Measurements from ENCODE around the gene MPO. TPM values are rescaled to one million over a fixed set of nuclear protein-coding genes. Genes with fewer than 3 reads are reported as not detected.

MPO gene
- total and polyA plus RNA-seq, 8 donors: 0.03 to 7.7 (median 0.46) TPM; not detected in 5

DNA sequence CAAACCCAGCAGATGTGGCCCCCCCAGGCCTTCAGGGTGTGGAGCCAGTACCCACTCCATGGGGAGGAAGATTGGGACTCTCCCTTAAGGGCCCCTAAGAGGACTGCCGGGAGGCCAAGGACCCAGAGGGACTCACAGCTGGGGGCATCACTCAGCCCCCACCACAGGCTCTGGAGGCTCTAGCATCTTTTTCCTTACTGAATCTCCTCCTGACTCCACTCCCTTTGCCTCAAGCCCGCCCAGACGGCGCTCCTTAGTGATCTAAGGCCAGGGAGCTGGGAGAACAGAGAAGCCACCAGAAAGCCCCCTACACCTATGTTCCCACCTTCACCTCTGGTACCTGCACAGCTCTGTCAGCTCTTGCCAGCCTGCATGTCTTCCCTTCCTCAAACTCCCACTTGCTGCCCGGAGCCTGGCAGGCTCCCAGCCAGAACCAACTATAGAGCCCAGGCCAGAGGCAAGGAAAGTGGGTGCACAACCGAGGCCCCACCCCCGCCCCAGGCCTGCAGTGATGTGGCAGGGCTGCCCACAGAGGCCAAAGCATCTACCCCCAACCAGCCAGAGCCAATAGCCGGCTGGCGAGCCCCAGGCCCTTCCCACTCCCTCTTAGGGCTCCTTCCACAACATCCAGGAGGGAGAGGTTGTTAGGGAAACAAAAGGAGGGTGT, 22.3 kb upstream of the MPO start:
- H3K4me1 ChIP-seq: peaks cover 0 to 8% (median 0%) of the 10 kb centered on the region in 4 donors
- WGBS, 5 donors: 85 to 92% (median 88%) methylated on average over 7 to 9 of the region's 9 CpGs
- peaks cover 0 to 21% (median 6%) of the 10 kb centered on the region in 4 donors for H3K36me3 ChIP-seq
- no peak overlapping the region for H3K4me3 ChIP-seq
- no peak overlapping the region for H3K27ac ChIP-seq
- peaks cover 0 to 4% (median 0%) of the 10 kb centered on the region in 4 donors for H3K9me3 ChIP-seq
- H3K27me3 ChIP-seq: no peaks in the 10 kb centered on the region
- peak in 1 of 2 donors; percentile 14 for DNase-seq
- intact Hi-C loops (cut with DNase I; ENCODE audit: low total_unique reads): no loop called here
- no peak for TF ChIP-seq POLR2AphosphoS5 (IDR thresholded peaks at IDR 0.05)

DNA sequence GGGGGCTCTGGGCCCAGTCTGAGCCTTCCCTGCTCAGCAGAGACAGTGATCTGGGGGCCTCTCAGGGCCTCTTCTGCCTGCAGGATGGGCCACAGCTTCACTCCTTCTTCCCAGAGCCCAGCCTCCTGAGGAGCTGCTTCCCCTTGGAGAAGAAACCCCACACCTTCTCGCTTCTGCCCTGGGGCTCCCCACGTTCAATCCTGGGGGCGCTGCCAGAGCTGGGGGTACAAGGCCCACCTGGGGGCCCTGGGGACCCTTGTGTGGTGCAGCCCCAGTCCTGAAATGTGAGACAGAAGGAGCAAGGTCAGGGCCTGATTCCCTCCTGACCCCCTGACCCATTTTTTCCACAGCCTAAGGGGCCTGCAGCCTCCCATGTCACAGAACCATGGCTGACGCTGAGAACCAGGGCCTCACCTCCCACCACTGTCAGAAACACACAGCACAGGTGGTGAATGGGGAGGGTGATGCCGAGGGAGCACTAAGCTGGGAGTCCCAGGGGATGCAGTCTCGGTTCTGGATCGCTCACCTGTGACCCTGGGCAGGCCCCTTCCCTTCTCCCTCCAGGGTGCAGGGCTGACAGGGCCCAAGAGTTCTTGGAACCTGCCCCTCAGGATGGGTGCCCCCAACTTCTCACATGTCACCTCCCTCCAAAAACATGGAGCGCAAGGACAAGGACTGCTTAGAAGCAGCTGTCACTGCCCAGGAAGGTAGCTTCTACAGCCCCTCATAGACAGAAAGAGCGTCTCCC, 21.6 kb upstream of the MPO start:
- intact Hi-C loops (cut with DNase I; ENCODE audit: low total_unique reads): no loop called here
- peaks cover 0 to 8% (median 0%) of the 10 kb centered on the region in 4 donors for H3K4me1 ChIP-seq
- no peak for TF ChIP-seq EP300 (IDR thresholded peaks at IDR 0.05)
- TF ChIP-seq, protein P1, sequence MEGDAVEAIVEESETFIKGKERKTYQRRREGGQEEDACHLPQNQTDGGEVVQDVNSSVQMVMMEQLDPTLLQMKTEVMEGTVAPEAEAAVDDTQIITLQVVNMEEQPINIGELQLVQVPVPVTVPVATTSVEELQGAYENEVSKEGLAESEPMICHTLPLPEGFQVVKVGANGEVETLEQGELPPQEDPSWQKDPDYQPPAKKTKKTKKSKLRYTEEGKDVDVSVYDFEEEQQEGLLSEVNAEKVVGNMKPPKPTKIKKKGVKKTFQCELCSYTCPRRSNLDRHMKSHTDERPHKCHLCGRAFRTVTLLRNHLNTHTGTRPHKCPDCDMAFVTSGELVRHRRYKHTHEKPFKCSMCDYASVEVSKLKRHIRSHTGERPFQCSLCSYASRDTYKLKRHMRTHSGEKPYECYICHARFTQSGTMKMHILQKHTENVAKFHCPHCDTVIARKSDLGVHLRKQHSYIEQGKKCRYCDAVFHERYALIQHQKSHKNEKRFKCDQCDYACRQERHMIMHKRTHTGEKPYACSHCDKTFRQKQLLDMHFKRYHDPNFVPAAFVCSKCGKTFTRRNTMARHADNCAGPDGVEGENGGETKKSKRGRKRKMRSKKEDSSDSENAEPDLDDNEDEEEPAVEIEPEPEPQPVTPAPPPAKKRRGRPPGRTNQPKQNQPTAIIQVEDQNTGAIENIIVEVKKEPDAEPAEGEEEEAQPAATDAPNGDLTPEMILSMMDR (IDR thresholded peaks at IDR 0.05): no peak
- DNase-seq: peak in 1 of 2 donors; percentile 16
- no peak overlapping the region for H3K4me3 ChIP-seq
- no peaks in the 10 kb centered on the region for H3K27me3 ChIP-seq
- H3K36me3 ChIP-seq: peaks cover 0 to 21% (median 5%) of the 10 kb centered on the region in 4 donors
- H3K27ac ChIP-seq: no peak overlapping the region
- 87 to 96% (median 94%) methylated on average over 6 to 9 of the region's 9 CpGs for WGBS, 5 donors
- peaks cover 0 to 4% (median 0%) of the 10 kb centered on the region in 4 donors for H3K9me3 ChIP-seq

DNA sequence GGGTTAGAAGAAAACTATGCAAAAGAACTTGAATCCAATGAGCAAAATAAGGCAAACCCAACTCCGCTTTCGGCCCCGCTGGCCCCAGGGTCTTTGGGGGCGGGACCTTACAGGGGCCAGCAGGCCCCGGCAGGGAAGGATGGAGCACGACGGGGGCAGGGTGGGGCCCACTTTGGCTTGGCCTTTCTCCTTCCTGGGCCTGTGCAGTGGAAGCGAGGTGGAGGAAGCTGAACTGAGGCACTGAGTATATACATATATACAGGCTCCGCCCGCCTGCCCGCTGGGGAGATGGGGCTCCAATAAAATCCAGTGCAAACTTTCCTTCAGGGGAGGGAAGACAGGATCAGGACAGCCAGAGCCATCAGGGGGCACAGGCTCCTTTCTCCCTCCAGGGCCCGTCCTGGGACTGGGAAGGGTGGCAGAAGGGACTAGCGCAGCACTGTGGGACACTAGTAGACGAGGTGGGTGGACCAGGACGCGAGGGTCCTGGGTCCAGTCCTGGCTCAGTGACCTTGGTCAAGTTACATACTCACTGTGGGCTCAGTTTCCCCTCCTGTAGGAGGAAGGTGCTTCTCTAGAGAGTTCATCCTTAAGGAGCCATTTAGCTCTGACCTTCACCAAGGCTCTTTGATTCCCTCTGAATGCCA, 20.9 kb upstream of the MPO start:
- DNase-seq: peak in 1 of 2 donors; percentile 9
- H3K36me3 ChIP-seq: peaks cover 0 to 17% (median 3%) of the 10 kb centered on the region in 4 donors
- 79 to 92% (median 84%) methylated on average over 16 of the region's 16 CpGs for WGBS, 5 donors
- H3K9me3 ChIP-seq: peaks cover 0 to 4% (median 0%) of the 10 kb centered on the region in 4 donors
- H3K27me3 ChIP-seq: no peaks in the 10 kb centered on the region
- H3K4me3 ChIP-seq: no peak overlapping the region
- H3K4me1 ChIP-seq: peaks cover 0 to 8% (median 0%) of the 10 kb centered on the region in 4 donors
- no peak overlapping the region for H3K27ac ChIP-seq
- TF ChIP-seq POLR2AphosphoS5 (IDR thresholded peaks at IDR 0.05) (no peak), EP300 (IDR thresholded peaks at IDR 0.05) (no peak), POLR2A (IDR thresholded peaks at IDR 0.05) (no peak)
- TF ChIP-seq, protein P1 (IDR thresholded peaks at IDR 0.05): no peak
- intact Hi-C loops (cut with DNase I; ENCODE audit: low total_unique reads): no loop called here

DNA sequence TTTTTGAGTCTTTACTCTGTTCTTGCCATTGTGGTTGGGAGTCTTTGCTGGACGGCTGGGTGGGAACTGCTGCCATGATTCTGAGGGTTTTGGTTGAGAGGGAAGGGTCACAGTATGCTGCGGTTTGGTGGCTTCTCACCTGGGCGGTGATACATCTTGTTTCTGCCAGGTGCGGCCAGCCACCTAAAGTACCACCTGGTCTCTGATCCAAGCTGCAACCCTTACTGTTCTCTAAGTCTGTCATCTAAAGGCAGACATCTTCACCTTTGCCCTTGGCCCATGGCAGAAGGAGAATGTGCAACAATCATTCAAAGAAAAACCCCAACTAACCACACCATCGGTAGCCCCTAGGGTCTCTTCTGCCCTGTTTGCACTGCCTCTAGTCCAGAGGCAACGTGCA, 19.6 kb upstream of the MPO start:
- intact Hi-C loops (cut with DNase I; ENCODE audit: low total_unique reads): no loop called here
- H3K27me3 ChIP-seq: no peaks in the 10 kb centered on the region
- H3K9me3 ChIP-seq: peaks cover 0 to 4% (median 0%) of the 10 kb centered on the region in 4 donors
- no peak overlapping the region for H3K27ac ChIP-seq
- peaks cover 0 to 8% (median 0%) of the 10 kb centered on the region in 4 donors for H3K4me1 ChIP-seq
- peaks cover 0 to 17% (median 3%) of the 10 kb centered on the region in 4 donors for H3K36me3 ChIP-seq
- TF ChIP-seq POLR2A (IDR thresholded peaks at IDR 0.05) (no peak), EP300 (IDR thresholded peaks at IDR 0.05) (no peak), POLR2AphosphoS5 (IDR thresholded peaks at IDR 0.05) (no peak)
- TF ChIP-seq, protein P1 (IDR thresholded peaks at IDR 0.05): no peak
- no peak overlapping the region for H3K4me3 ChIP-seq
- peak in 1 of 2 donors; percentile 9 for DNase-seq
- 68 to 90% (median 84%) methylated on average over 6 of the region's 6 CpGs for WGBS, 5 donors

All from stomach (tissue), 9 donors.